Calu3 (cell line): ENCODE data around the gene NECAB2. TPM values are rescaled to one million over a fixed set of nuclear protein-coding genes. Genes with fewer than 3 reads are reported as not detected.
"Not testable (repeated sequence)": the region's sequence is repeated elsewhere in the genome, so short reads cannot be mapped to it uniquely, and the experiment has no call there.

ENCODE experiments used
- BruUV-seq: library from RNA; stranded (reverse); fragments of 400-500 nt; replicated peaks from 2 replicates; lab custom pipeline; 2021; lab: Mats Ljungman, UMichigan
- CTCF ChIA-PET: fragments of 300-600 bp; sonication (Branson Sonifier 250); formaldehyde crosslinking; loops from one replicate; lab custom pipeline; 2022; ENCODE audit warnings: antibody characterized with exemption; lab: Charles Lee
- DNase-seq: peaks from one replicate; pipeline ENCODE4 v3.0.0; 2022
- H3K27ac Mint-ChIP-seq: one replicate; pipeline ENCODE4 v1.8.0; 2022; ENCODE audit warnings: mixed read lengths; ENCODE audit not compliant: unreplicated experiment
- H3K27me3 Mint-ChIP-seq: one replicate; pipeline ENCODE4 v1.8.0; 2022; ENCODE audit warnings: mixed read lengths; ENCODE audit not compliant: unreplicated experiment
- H3K36me3 Mint-ChIP-seq: one replicate; pipeline ENCODE4 v1.8.0; 2022; ENCODE audit warnings: mild to moderate bottlenecking, moderate library complexity, mixed read lengths; ENCODE audit not compliant: insufficient read depth, unreplicated experiment
- H3K4me1 Mint-ChIP-seq: one replicate; pipeline ENCODE4 v1.8.0; 2022; ENCODE audit warnings: mild to moderate bottlenecking, low read depth, mixed read lengths; ENCODE audit not compliant: unreplicated experiment
- H3K4me3 Mint-ChIP-seq: one replicate; pipeline ENCODE4 v1.8.0; 2022; ENCODE audit warnings: mild to moderate bottlenecking, low read depth, moderate library complexity, mixed read lengths; ENCODE audit not compliant: unreplicated experiment
- H3K9me3 Mint-ChIP-seq: one replicate; pipeline ENCODE4 v1.8.0; 2022; ENCODE audit warnings: low read depth, mixed read lengths; ENCODE audit not compliant: unreplicated experiment
- intact Hi-C: fragments of 100-400 bp; cut with micrococcal nuclease; formaldehyde crosslinking; loops from one replicate; pipeline ENCODE4 v1.10.0; 2022; ENCODE audit not compliant: unreplicated experiment
- total RNA-seq: library from RNA; stranded (reverse); gene quantifications from 2 replicates; pipeline ENCODE4 v1.2.3, GENCODE V29; 2022
- TF ChIP-seq, protein P1 (sequence below): fragments of 200-600 bp; IDR thresholded peaks from one replicate; pipeline ENCODE4 v1.8.0; 2022; ENCODE audit warnings: antibody characterized with exemption; ENCODE audit not compliant: unreplicated experiment

NECAB2 gene
- total RNA-seq, 1 experiment from 2014 or later = 0.28 TPM

DNA sequence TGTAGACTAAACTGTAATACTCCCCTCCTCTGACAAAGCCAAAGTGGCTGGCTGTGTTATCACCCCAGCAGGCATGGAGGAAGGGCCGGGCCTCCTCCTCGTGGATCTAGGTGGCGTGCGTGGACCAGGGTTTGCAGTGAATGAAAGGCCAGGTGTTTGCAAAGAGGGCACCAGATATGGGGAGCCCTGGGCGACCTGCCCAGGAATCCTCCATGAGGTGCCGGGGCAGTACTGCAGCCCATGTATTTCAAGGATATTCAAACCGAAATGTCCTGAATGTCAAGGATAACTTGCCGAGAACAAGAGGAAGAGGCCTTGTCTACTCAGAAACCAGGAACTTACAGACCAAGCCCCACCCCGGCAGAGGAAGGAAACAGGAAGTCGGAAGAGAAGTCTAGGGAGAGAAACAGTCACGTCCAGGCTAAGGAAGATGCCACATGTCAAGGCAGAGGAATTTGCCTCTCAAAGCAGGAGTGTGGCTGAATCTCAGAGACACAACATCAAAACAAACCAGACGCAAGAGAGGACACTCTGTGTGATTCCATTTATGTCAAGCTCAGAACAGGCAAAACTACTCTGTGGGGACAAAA, 28.7 kb upstream of the NECAB2 start:
- Mint-ChIP-seq H3K9me3 (no peaks in the 10 kb centered on the region), H3K27ac (no peak overlapping the region), H3K27me3 (peaks cover 31% of the 10 kb centered on the region), H3K36me3 (peaks cover 9% of the 10 kb centered on the region), H3K4me1 (peaks cover 19% of the 10 kb centered on the region), H3K4me3 (no peak overlapping the region)
- DNase-seq = no peak
- CTCF ChIA-PET = interaction anchor here (0.7 kb wide), 1 partner anchor 10 kb away, joined by 5 read pairs; no protein-coding TSS in a partner anchor
- TF ChIP-seq, protein P1, sequence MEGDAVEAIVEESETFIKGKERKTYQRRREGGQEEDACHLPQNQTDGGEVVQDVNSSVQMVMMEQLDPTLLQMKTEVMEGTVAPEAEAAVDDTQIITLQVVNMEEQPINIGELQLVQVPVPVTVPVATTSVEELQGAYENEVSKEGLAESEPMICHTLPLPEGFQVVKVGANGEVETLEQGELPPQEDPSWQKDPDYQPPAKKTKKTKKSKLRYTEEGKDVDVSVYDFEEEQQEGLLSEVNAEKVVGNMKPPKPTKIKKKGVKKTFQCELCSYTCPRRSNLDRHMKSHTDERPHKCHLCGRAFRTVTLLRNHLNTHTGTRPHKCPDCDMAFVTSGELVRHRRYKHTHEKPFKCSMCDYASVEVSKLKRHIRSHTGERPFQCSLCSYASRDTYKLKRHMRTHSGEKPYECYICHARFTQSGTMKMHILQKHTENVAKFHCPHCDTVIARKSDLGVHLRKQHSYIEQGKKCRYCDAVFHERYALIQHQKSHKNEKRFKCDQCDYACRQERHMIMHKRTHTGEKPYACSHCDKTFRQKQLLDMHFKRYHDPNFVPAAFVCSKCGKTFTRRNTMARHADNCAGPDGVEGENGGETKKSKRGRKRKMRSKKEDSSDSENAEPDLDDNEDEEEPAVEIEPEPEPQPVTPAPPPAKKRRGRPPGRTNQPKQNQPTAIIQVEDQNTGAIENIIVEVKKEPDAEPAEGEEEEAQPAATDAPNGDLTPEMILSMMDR = no peak
- no TSS peak for BruUV-seq
- intact Hi-C loops = no loop called here

GRCh38 chr16:83940119-83940518, 27.9 kb upstream of the NECAB2 start:
- Mint-ChIP-seq H3K36me3 (peaks cover 6% of the 10 kb centered on the region), H3K27ac (no peak overlapping the region), H3K4me1 (peaks cover 13% of the 10 kb centered on the region), H3K27me3 (peaks cover 23% of the 10 kb centered on the region), H3K9me3 (no peaks in the 10 kb centered on the region), H3K4me3 (no peak overlapping the region)
- TF ChIP-seq, protein P1 = no peak
- DNase-seq = no peak
- intact Hi-C loops = no loop called here
- CTCF ChIA-PET = interaction anchor here (0.7 kb wide), 1 partner anchor 11 kb away, joined by 5 read pairs; no protein-coding TSS in a partner anchor
- no TSS peak for BruUV-seq

GRCh38 chr16:83940630-83941378, 27.2 kb upstream of the NECAB2 start:
- DNase-seq = no peak
- Mint-ChIP-seq H3K27ac (no peak overlapping the region), H3K36me3 (peaks cover 6% of the 10 kb centered on the region), H3K4me3 (no peak overlapping the region), H3K9me3 (no peaks in the 10 kb centered on the region), H3K4me1 (peaks cover 9% of the 10 kb centered on the region), H3K27me3 (peaks cover 16% of the 10 kb centered on the region)
- no TSS peak for BruUV-seq
- intact Hi-C loops = no loop called here
- TF ChIP-seq, protein P1 = no peak
- CTCF ChIA-PET = no interaction called here

DNA sequence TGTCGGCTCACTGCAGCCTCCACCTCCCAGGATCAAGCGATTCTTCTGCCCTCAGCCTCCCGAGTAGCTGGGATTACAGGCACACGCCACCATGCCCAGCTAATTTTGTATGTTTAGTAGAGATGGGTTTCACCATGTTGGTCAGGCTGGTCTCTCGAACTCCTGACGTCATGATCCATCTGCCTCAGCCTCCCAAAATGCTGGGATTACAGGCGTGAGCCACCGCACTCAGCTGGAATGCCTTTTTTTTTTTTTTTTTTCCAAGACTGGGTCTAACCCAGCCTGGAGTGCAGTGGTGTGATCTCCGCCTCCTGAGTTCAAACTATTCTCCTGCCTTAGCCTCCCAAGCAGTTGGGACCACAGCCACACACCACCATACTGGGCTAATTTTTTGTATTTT, 26.5 kb upstream of the NECAB2 start:
- H3K36me3 Mint-ChIP-seq, intact Hi-C loops, H3K27me3 Mint-ChIP-seq, BruUV-seq, CTCF ChIA-PET, H3K4me1 Mint-ChIP-seq, DNase-seq, H3K27ac Mint-ChIP-seq, H3K9me3 Mint-ChIP-seq, H3K4me3 Mint-ChIP-seq: not testable (repeated sequence)
